HG03439 (cell line): ENCODE data around the gene SIRT3.

Experiments
- ATAC-seq: cut with Tn5 transposase; IDR thresholded peaks from one replicate; pipeline ENCODE4 v1.9.1; 2021; ENCODE audit warnings: mild to moderate bottlenecking, moderate library complexity; ENCODE audit not compliant: unreplicated experiment

SIRT3 gene

GRCh38 chr11:235997-236773 lies at the start of gene SIRT3:
TSS of gene SIRT3 (minus strand) at chr11:236342. CDS start at chr11:236328, 14 bp downstream.
- peak; percentile 65 for ATAC-seq

- ATAC-seq, result no peak
Observed at GRCh38 chr11:285894-286220, 49.7 kb upstream of the SIRT3 start.

DNA sequence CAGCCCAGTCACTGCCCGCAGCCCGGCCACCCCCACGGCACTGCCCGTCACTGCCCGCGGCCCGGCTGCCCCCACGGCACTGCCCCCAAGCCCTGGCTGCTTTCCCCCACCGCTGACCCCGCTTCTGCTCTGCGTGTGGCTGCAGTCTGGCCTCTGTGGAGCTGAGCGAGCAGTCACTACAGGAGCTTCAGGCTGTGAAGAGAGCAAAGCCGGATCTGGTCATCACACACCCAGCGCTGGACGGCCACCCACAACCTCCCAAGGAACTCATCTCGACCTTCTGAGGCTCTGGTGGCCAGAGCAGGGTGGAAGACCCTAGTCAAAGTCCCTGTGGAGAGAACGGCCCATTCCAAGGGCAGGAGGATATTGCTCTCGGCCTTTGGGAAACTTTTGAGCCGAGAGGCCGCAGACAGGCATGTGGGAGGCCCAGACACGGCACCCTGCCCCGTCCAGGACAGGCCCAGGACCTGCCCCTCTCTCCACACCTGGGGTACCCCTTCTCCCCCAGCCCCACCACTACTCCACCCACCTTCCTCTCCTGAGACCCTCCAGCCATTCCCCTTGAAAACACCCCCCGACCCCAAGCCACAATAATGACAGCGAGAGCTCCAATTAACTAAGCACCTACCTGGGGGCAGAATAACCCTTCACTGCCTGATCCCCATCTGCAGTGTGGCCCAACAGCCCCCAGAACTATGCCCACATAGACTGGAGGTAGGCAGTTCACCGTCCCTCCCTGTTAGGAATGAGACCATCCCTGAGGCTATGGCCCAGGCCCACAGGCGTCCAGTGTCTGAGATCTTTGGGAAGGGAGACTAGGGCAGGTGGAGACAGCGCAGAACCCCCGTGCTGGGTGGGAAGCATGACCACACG lies 49.1 kb upstream of the SIRT3 start:
- no peak for ATAC-seq

DNA sequence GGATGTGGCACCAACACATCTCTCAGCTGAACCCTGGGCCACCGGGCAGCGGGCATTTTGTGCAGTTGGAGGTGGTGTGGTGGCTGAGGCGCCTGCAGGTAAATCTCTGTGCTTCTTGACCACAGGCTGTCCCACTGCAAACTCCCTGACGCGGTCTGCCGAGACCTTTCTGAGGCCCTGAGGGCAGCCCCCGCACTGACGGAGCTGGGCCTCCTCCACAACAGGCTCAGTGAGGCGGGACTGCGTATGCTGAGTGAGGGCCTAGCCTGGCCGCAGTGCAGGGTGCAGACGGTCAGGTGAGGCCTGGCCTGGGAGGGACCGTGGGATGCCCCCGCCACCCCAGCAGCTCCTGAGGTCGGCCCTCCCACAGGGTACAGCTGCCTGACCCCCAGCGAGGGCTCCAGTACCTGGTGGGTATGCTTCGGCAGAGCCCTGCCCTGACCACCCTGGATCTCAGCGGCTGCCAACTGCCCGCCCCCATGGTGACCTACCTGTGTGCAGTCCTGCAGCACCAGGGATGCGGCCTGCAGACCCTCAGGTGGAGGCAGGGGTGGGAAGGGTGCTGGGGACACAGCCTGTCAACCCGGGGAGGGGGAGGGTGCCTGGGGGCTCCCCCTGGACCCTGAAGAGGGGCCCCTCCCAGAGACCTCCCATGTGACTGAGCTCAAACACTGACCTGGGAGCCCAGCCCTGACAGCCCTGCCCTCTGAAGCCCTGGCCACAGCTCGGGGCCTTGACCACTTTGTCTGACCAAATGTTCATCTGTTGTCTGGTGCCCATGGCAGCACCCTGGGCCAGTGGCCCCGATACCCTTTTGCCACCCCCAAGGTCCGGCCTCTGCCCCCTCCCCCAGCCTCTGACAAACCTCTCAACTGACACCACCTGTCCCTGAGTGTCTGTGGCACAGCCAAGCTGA lies 48.2 kb upstream of the SIRT3 start:
- no peak for ATAC-seq

DNA sequence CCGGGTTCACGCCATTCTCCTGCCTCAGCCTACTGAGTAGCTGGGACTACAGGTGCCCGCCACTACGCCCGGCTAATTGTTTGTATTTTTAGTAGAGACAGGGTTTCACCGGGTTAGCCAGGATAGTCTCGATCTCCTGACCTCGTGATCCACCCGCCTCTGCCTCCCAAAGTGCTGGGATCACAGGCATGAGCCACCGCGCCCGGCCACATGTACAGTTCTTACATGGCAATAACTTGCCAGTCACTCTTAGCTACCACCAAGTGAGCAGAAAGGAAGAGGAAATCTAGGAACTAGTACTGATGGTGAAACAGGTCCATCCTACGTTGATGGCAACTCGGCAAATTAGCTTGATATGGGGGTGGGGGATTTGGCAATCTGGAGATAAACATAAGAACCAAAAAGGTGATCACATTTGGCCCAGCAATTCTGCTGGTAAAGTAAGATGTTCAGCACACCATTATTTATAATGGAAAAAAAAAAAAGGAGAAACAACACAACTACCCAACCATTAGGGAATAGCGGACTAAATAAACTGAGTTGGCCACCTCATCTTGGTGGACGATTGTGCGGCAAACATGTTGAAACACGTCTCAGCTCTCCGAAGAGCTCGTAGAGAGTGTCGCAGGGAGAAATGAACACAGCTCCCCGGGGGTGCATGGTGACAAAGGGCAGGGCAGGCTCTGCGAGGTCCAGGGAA lies 47.4 kb upstream of the SIRT3 start:
- no peak for ATAC-seq

- no peak for ATAC-seq
Observed at GRCh38 chr11:282630-283360, 46.7 kb upstream of the SIRT3 start.

- no peak for ATAC-seq
Observed at GRCh38 chr11:282171-282570, 46.0 kb upstream of the SIRT3 start.

- no peak for ATAC-seq
Observed at GRCh38 chr11:281486-282161, 45.5 kb upstream of the SIRT3 start.

- ATAC-seq, result no peak
Observed at GRCh38 chr11:280706-281485, 44.8 kb upstream of the SIRT3 start.

DNA sequence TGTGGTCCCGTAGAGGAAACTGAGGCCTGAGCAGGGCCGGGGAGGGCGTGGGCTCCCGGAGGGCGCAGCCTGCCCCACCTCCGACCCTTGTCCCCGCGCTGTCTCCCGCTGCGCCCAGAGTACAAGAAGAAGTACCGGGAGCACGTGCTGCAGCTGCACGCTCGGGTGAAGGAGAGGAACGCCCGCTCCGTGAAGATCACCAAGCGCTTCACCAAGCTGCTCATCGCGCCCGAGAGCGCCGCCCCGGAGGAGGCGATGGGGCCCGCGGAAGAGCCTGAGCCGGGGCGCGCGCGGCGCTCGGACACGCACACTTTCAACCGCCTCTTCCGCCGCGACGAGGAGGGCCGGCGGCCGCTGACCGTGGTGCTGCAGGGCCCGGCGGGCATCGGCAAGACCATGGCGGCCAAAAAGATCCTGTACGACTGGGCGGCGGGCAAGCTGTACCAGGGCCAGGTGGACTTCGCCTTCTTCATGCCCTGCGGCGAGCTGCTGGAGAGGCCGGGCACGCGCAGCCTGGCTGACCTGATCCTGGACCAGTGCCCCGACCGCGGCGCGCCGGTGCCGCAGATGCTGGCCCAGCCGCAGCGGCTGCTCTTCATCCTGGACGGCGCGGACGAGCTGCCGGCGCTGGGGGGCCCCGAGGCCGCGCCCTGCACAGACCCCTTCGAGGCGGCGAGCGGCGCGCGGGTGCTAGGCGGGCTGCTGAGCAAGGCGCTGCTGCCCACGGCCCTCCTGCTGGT lies 44.0 kb upstream of the SIRT3 start:
- no peak for ATAC-seq

- ATAC-seq, result no peak
Observed at GRCh38 chr11:279040-279965, 43.2 kb upstream of the SIRT3 start.

- no peak for ATAC-seq
Observed at GRCh38 chr11:278001-278951, 42.1 kb upstream of the SIRT3 start, which contains the start of gene NLRP6. TSS of gene NLRP6 (plus strand) at chr11:278407. CDS start at chr11:278570, 163 bp downstream.

- ATAC-seq, result no peak
Observed at GRCh38 chr11:276219-276618, 40.1 kb upstream of the SIRT3 start.

- no peak for ATAC-seq
Observed at GRCh38 chr11:272931-273198, 36.7 kb upstream of the SIRT3 start.

DNA sequence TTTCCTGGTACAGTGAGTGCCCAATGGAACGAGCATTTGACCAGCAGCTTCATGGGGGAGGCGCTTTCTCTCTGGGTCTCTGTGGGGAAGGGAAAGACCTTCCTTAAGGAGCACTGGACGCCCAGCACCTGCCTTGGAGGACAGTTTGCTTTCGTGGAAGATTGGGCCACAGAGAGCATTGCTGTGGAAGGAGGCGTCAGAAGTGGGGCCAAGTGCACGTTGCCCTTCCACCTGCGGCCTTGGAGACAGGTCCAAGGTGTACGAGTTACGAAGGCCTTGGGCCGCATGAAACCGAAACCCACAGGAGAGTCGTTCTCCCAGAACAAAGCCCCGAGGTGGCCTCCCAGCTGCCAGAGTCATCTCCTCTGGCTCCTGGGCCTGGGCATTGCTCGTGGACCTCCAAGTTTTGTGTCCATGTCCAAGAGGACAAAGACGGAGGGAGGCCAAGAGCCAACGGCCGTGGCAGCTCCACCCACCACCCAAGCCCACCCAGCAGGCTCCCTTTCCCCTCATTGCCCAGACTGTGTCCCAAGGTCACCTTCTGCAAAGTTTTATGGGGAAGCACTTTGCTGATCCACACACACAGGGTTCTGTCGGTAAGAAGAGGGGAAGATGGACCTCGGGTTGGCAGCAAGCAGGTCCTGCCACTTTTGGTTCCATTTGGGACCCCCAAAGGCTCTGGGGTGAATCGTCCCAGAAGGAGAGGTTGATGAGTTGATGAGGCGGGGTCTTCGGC lies 36.2 kb upstream of the SIRT3 start:
- ATAC-seq, result no peak
